HFFc6 (cell line): ENCODE results near the gene PPP1CB. TPM values are rescaled to one million over a fixed set of nuclear protein-coding genes. Genes with fewer than 3 reads are reported as not detected.
A peak's percentile ranks its signal among the peaks of the same experiment; 100 is the strongest.

Experiments used
- DNase-seq: peaks from one replicate; pipeline ENCODE4 v3.0.0-alpha.2; 2018
- H3K27ac Mint-ChIP-seq: 2 replicates; pipeline ENCODE4 v1.8.0; 2020; ENCODE audit warnings: mild to moderate bottlenecking, mixed read lengths
- H3K27me3 Mint-ChIP-seq: 2 replicates; pipeline ENCODE4 v1.8.0; 2021; ENCODE audit warnings: mild to moderate bottlenecking, moderate library complexity, mixed read lengths; ENCODE audit not compliant: insufficient read depth
- H3K36me3 Mint-ChIP-seq: 2 replicates; pipeline ENCODE4 v1.8.0; 2021; ENCODE audit warnings: low read depth, mixed read lengths
- H3K4me1 Mint-ChIP-seq: 2 replicates; pipeline ENCODE4 v1.8.0; 2020; ENCODE audit warnings: low read depth, mixed read lengths
- H3K4me3 Mint-ChIP-seq: 2 replicates; pipeline ENCODE4 v1.8.0; 2020; ENCODE audit warnings: mild to moderate bottlenecking, moderate library complexity, mixed read lengths
- H3K9me3 Mint-ChIP-seq: 2 replicates; pipeline ENCODE4 v1.8.0; 2020; ENCODE audit warnings: mild to moderate bottlenecking, mixed read lengths
- CTCF ChIP-seq: fragments of 200-600 bp; sonication (generic); IDR thresholded peaks from 2 replicates; pipeline ENCODE4 v1.5.0; 2021; ENCODE audit warnings: antibody characterized with exemption, mild to moderate bottlenecking
- long read RNA-seq: library from polyadenylated mRNA; unstranded; transcript quantifications from one replicate; pipeline ENCODE4 v2.0.0, GENCODE V29; 2019
- total RNA-seq, 6 experiments: library from RNA; stranded (reverse); fragmentation: NEBNext Ultra II Directional; extraction: Animal tissue kit (Norgen Biotek cat#: 25700); gene quantifications; 2 replicates in 1 of 6; 3 replicates in 5 of 6; pipeline ENCODE4 v1.2.3, GENCODE V29; 2021

PPP1CB gene
- total RNA-seq, result 100 to 1,000 TPM; 188 to 209 (median 202) TPM
- long read RNA-seq, full-length matches to known transcripts, result 49 of 232 reads
- long read RNA-seq, partial matches to known transcripts, result 182 of 232 reads
- long read RNA-seq, other reads (novel, unspliced or antisense), result 1 of 232 reads

GRCh38 chr2:28751252-28751955, at the start of gene PPP1CB:
Gene PPP1CB (plus strand): TSS chr2:28751830. CDS start chr2:28752125, 295 bp downstream.
- Mint-ChIP-seq H3K4me1 (peaks cover 38% of the 10 kb centered on the region), H3K36me3 (peaks cover 9% of the 10 kb centered on the region), H3K9me3 (no peaks in the 10 kb centered on the region), H3K27me3 (no peaks in the 10 kb centered on the region; the same call in 1 of the 2 replicates), H3K4me3 (peak within 1 kb of the TSS; percentile 95), H3K27ac (peak within 1 kb of the TSS; percentile 97)
- TF ChIP-seq CTCF, result peak; percentile 58
- DNase-seq, result peak; percentile 92

GRCh38 chr2:28702415-28702861, 49.2 kb upstream of the PPP1CB start:
- H3K36me3 Mint-ChIP-seq, result peaks cover 4% of the 10 kb centered on the region; the same call in 1 of the 2 replicates
- no peak overlapping the region for H3K27ac Mint-ChIP-seq
- no peak overlapping the region for H3K4me3 Mint-ChIP-seq

GRCh38 chr2:28702878-28703277, 48.8 kb upstream of the PPP1CB start:
- TF ChIP-seq CTCF, result no peak
- H3K9me3 Mint-ChIP-seq, result peaks cover 8% of the 10 kb centered on the region; the same call in 1 of the 2 replicates
- H3K4me1 Mint-ChIP-seq, result no peaks in the 10 kb centered on the region
- DNase-seq, result no peak
- H3K27ac Mint-ChIP-seq, result no peak overlapping the region
- H3K4me3 Mint-ChIP-seq, result no peak overlapping the region
- H3K27me3 Mint-ChIP-seq, result peaks cover 9% of the 10 kb centered on the region
- peaks cover 4% of the 10 kb centered on the region; the same call in 1 of the 2 replicates for H3K36me3 Mint-ChIP-seq

More at GRCh38 chr2:28702415-28702861, 49.2 kb upstream of the PPP1CB start:
- DNase-seq, result no peak
- H3K4me1 Mint-ChIP-seq, result no peaks in the 10 kb centered on the region
- peaks cover 8% of the 10 kb centered on the region; the same call in 1 of the 2 replicates for H3K9me3 Mint-ChIP-seq
- H3K27me3 Mint-ChIP-seq, result peaks cover 9% of the 10 kb centered on the region
- no peak for TF ChIP-seq CTCF

- Mint-ChIP-seq H3K4me3 (no peak overlapping the region), H3K27ac (no peak overlapping the region), H3K9me3 (peaks cover 8% of the 10 kb centered on the region; the same call in 1 of the 2 replicates), H3K36me3 (peaks cover 4% of the 10 kb centered on the region; the same call in 1 of the 2 replicates), H3K4me1 (peaks cover 7% of the 10 kb centered on the region; the same call in 1 of the 2 replicates), H3K27me3 (peaks cover 9% of the 10 kb centered on the region)
- DNase-seq, result no peak
- no peak for TF ChIP-seq CTCF
These were observed 47.0 kb upstream of the PPP1CB start for GRCh38 chr2:28704621-28705020.

- H3K9me3 Mint-ChIP-seq, result peaks cover 8% of the 10 kb centered on the region; the same call in 1 of the 2 replicates
- peaks cover 4% of the 10 kb centered on the region; the same call in 1 of the 2 replicates for H3K36me3 Mint-ChIP-seq
- H3K4me1 Mint-ChIP-seq, result peaks cover 7% of the 10 kb centered on the region; the same call in 1 of the 2 replicates
- DNase-seq, result no peak
- peaks cover 6% of the 10 kb centered on the region for H3K27me3 Mint-ChIP-seq
- no peak for TF ChIP-seq CTCF
- H3K4me3 Mint-ChIP-seq, result no peak overlapping the region
- H3K27ac Mint-ChIP-seq, result no peak overlapping the region
These were observed 45.7 kb upstream of the PPP1CB start for GRCh38 chr2:28705751-28706440.
